ENCODE measurements around the gene CMSS1. TPM values are rescaled to one million over a fixed set of nuclear protein-coding genes. Genes with fewer than 3 reads are reported as not detected.

The CMSS1 gene
- polyA plus RNA-seq, 1 donor from 2014 or later, result 31.8 TPM

GRCh38 chr3:100171211-100171914, 353.7 kb downstream of the CMSS1 start:
- Histone ChIP-seq H3K9me3 (ENCODE audit: low read length) (no peaks in the 10 kb centered on the region), H3K9ac (ENCODE audit: low read length) (no peak overlapping the region), H3K27ac (ENCODE audit: low read length) (no peak overlapping the region), H3F3A (ENCODE audit: insufficient read depth, low read length, poor library complexity, severe bottlenecking) (no peaks in the 10 kb centered on the region), H3K4me3 (ENCODE audit: low read length) (no peak overlapping the region), H4K20me1 (ENCODE audit: insufficient read depth) (no peaks in the 10 kb centered on the region), H3K79me2 (replicated peaks; ENCODE audit: insufficient read depth, low read length) (no peaks in the 10 kb centered on the region), H3K9me2 (ENCODE audit: insufficient read depth, low read length) (no peaks in the 10 kb centered on the region), H3K4me2 (ENCODE audit: low read length) (no peak overlapping the region), H3K27me3 (ENCODE audit: insufficient read depth, low read depth, low read length) (no peaks in the 10 kb centered on the region), H3K36me3 (ENCODE audit: insufficient read depth, low read length) (no peaks in the 10 kb centered on the region), H2AFZ (ENCODE audit: low read depth, low read length) (no peak overlapping the region)
- no peak for TF ChIP-seq POLR2AphosphoS5 (IDR thresholded peaks at IDR 0.05)
- no peak for TF ChIP-seq RAD21 (conservative IDR thresholded peaks at IDR 0.05)
- no peak for TF ChIP-seq SMC3 (conservative IDR thresholded peaks at IDR 0.05; ENCODE audit: poor library complexity)
- no peak for TF ChIP-seq TAF1 (IDR thresholded peaks at IDR 0.05; ENCODE audit: low read depth)
- no peak for TF ChIP-seq MXI1 (conservative IDR thresholded peaks at IDR 0.05; ENCODE audit: poor library complexity, severe bottlenecking)
- TF ChIP-seq EP300 (conservative IDR thresholded peaks at IDR 0.05; ENCODE audit: poor library complexity, severe bottlenecking), result no peak
- TF ChIP-seq CTCF (IDR thresholded peaks at IDR 0.05; ENCODE audit: poor library complexity, severe bottlenecking), result no peak
- no peak for TF ChIP-seq REST (IDR thresholded peaks at IDR 0.05; ENCODE audit: borderline replicate concordance)
- no peak for TF ChIP-seq EZH2 (IDR thresholded peaks at IDR 0.05; ENCODE audit: borderline replicate concordance, insufficient read depth, low read length, poor library complexity, severe bottlenecking)

DNA sequence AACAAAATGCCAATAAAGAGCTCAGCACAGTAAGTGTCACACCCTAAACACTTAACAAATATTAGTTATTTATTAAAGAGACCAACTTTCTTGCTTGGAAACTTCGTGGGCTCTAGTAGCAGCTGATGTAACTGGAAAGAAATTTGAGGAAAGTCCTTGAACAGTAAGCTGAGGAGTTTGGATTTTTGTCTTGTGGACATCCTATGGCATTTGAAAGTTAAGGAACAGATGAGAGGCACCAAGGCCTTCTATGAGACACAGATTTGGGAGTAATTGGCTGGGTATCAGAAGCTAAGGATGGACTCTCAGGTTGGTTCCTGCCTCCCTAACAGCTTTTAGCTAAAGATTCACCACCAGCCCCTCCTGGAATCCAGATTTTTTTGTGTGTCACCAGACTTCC, 356.3 kb downstream of the CMSS1 start:
- no peak overlapping the region for H2AFZ ChIP-seq (ENCODE audit: low read depth, low read length)
- H3F3A ChIP-seq (ENCODE audit: insufficient read depth, low read length, poor library complexity, severe bottlenecking), result no peaks in the 10 kb centered on the region
- no peaks in the 10 kb centered on the region for H4K20me1 ChIP-seq (ENCODE audit: insufficient read depth)
- TF ChIP-seq CTCF (IDR thresholded peaks at IDR 0.05; ENCODE audit: poor library complexity, severe bottlenecking) (no peak), EZH2 (IDR thresholded peaks at IDR 0.05; ENCODE audit: borderline replicate concordance, insufficient read depth, low read length, poor library complexity, severe bottlenecking) (no peak), MXI1 (conservative IDR thresholded peaks at IDR 0.05; ENCODE audit: poor library complexity, severe bottlenecking) (no peak), RAD21 (conservative IDR thresholded peaks at IDR 0.05) (no peak), TAF1 (IDR thresholded peaks at IDR 0.05; ENCODE audit: low read depth) (no peak), EP300 (conservative IDR thresholded peaks at IDR 0.05; ENCODE audit: poor library complexity, severe bottlenecking) (no peak), POLR2AphosphoS5 (IDR thresholded peaks at IDR 0.05) (no peak), REST (IDR thresholded peaks at IDR 0.05; ENCODE audit: borderline replicate concordance) (no peak), SMC3 (conservative IDR thresholded peaks at IDR 0.05; ENCODE audit: poor library complexity) (no peak)
- H3K27me3 ChIP-seq (ENCODE audit: insufficient read depth, low read depth, low read length), result no peaks in the 10 kb centered on the region
- H3K9me3 ChIP-seq (ENCODE audit: low read length), result no peaks in the 10 kb centered on the region
- no peak overlapping the region for H3K4me2 ChIP-seq (ENCODE audit: low read length)
- no peaks in the 10 kb centered on the region for H3K9me2 ChIP-seq (ENCODE audit: insufficient read depth, low read length)
- no peaks in the 10 kb centered on the region for H3K36me3 ChIP-seq (ENCODE audit: insufficient read depth, low read length)
- no peaks in the 10 kb centered on the region for H3K79me2 ChIP-seq (replicated peaks; ENCODE audit: insufficient read depth, low read length)
- no peak overlapping the region for H3K27ac ChIP-seq (ENCODE audit: low read length)
- no peak overlapping the region for H3K9ac ChIP-seq (ENCODE audit: low read length)
- no peak overlapping the region for H3K4me3 ChIP-seq (ENCODE audit: low read length)
